ENCODE measurements around the gene EGFL8. TPM values are rescaled to one million over a fixed set of nuclear protein-coding genes. Genes with fewer than 3 reads are reported as not detected.

Gene EGFL8
- total and polyA plus RNA-seq, 2 of the 8 experiments (the other 6 are each of a cell fraction or from before 2014, with no cell fraction given), result 5.0 to 9.2 TPM

DNA sequence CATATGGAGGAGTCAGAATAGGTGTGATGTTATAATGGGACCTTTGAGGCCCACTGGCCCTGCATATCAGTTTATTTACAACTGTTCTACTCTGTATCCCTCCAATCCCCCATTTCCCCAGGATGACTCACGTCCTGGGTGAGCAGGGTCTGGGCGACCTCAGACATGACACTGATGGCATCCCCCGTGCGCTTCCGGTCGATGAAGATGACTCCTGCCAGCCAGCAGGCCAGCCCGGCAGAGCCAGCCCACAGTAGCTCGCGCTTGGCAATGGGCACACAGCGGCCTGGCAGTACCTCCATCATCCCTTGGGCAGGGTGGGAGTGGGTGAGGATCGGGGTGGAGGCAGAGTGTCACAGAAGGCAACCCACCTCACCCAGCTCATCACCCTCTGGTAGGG is 5.9 kb downstream of the EGFL8 start (continued):
- TF ChIP-seq HDAC2 (IDR thresholded peaks at IDR 0.05; ENCODE audit: borderline replicate concordance in 1 of 2, low read depth in 2 of 2, low read length in 2 of 2) (no peak), E2F6 (IDR thresholded peaks at IDR 0.05) (no peak), MAFK (IDR thresholded peaks at IDR 0.05; ENCODE audit: low read depth, low read length) (no peak), ATF3 (IDR thresholded peaks at IDR 0.05; ENCODE audit: insufficient read depth, low read depth, low read length) (no peak), POU5F1 (IDR thresholded peaks at IDR 0.05; ENCODE audit: low read depth, low read length) (no peak), SIX5 (IDR thresholded peaks at IDR 0.05; ENCODE audit: low read depth, low read length) (no peak)

Measured in H1 (cell line).